Astrocyte of the spinal cord (primary cell): ENCODE results near the gene PROM2.

Experiments used
- DNase-seq: peaks from one replicate; pipeline ENCODE4 v3.0.0; 2011; ENCODE audit warnings: low read depth, low spot score
- H3K4me3 ChIP-seq: 2 replicates; pipeline ENCODE4 v1.5.1; 2011; ENCODE audit warnings: low read depth, mild to moderate bottlenecking, low read length, moderate library complexity
- CTCF ChIP-seq: IDR thresholded peaks from 2 replicates; pipeline ENCODE4 v1.5.1; 2012; ENCODE audit warnings: low read depth, mild to moderate bottlenecking, low read length, inconsistent platforms
- in situ Hi-C: cut with HindIII; loops from 2 replicates; pipeline ENCODE4 v1.10.0; 2017; ENCODE audit warnings: low sequenced_read_pairs

Gene PROM2

GRCh38 chr2:95314598-95314963 is 40.3 kb downstream of the PROM2 start:
- no peak for TF ChIP-seq CTCF
- DNase-seq, result no peak
- H3K4me3 ChIP-seq, result no peak overlapping the region
- in situ Hi-C loops, result no loop called here

- in situ Hi-C loops, result no loop called here
- peak; percentile 51 for DNase-seq
- peak; percentile 76 for TF ChIP-seq CTCF
- H3K4me3 ChIP-seq, result no peak overlapping the region
These were observed 40.8 kb downstream of the PROM2 start for GRCh38 chr2:95314964-95315611.

- no peak overlapping the region for H3K4me3 ChIP-seq
- TF ChIP-seq CTCF, result no peak
- DNase-seq, result peak; percentile 88
- in situ Hi-C loops, result no loop called here
These were observed 41.7 kb downstream of the PROM2 start for GRCh38 chr2:95315801-95316411.

- TF ChIP-seq CTCF, result peak; percentile 11
- DNase-seq, result peak; percentile 57
- H3K4me3 ChIP-seq, result no peak overlapping the region
- in situ Hi-C loops, result no loop called here
These were observed 42.3 kb downstream of the PROM2 start for GRCh38 chr2:95316466-95317122.

- no peak for DNase-seq
- H3K4me3 ChIP-seq, result no peak overlapping the region
- in situ Hi-C loops, result no loop called here
- TF ChIP-seq CTCF, result no peak
These were observed 42.9 kb downstream of the PROM2 start for GRCh38 chr2:95317123-95317500.

GRCh38 chr2:95317665-95318425 is 43.6 kb downstream of the PROM2 start:
- H3K4me3 ChIP-seq, result no peak overlapping the region
- no peak for DNase-seq
- in situ Hi-C loops, result no loop called here
- no peak for TF ChIP-seq CTCF
